SU-DHL-6 (cell line): ENCODE results near the gene APOE.

ENCODE experiments used
- EZH2phosphoT487 ChIP-seq: fragments of 200-600 bp; sonication (generic), shearing (Covaris generic); conservative IDR thresholded peaks from 2 replicates; pipeline ENCODE4 v1.6.1; 2018; ENCODE audit warnings: mild to moderate bottlenecking, antibody characterized with exemption, low read length, moderate library complexity, mixed read lengths
- TF ChIP-seq, protein P1 (sequence below): fragments of 200-600 bp; sonication (generic); IDR thresholded peaks from one replicate; pipeline ENCODE4 v1.5.1; 2017; ENCODE audit warnings: antibody characterized with exemption, mild to moderate bottlenecking, low read length, moderate library complexity; ENCODE audit not compliant: insufficient read depth, poor library complexity, severe bottlenecking

DNA sequence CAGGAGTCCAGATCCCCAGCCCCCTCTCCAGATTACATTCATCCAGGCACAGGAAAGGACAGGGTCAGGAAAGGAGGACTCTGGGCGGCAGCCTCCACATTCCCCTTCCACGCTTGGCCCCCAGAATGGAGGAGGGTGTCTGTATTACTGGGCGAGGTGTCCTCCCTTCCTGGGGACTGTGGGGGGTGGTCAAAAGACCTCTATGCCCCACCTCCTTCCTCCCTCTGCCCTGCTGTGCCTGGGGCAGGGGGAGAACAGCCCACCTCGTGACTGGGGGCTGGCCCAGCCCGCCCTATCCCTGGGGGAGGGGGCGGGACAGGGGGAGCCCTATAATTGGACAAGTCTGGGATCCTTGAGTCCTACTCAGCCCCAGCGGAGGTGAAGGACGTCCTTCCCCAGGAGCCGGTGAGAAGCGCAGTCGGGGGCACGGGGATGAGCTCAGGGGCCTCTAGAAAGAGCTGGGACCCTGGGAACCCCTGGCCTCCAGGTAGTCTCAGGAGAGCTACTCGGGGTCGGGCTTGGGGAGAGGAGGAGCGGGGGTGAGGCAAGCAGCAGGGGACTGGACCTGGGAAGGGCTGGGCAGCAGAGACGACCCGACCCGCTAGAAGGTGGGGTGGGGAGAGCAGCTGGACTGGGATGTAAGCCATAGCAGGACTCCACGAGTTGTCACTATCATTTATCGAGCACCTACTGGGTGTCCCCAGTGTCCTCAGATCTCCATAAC is at the start of gene APOE:
- TF ChIP-seq, protein P1, sequence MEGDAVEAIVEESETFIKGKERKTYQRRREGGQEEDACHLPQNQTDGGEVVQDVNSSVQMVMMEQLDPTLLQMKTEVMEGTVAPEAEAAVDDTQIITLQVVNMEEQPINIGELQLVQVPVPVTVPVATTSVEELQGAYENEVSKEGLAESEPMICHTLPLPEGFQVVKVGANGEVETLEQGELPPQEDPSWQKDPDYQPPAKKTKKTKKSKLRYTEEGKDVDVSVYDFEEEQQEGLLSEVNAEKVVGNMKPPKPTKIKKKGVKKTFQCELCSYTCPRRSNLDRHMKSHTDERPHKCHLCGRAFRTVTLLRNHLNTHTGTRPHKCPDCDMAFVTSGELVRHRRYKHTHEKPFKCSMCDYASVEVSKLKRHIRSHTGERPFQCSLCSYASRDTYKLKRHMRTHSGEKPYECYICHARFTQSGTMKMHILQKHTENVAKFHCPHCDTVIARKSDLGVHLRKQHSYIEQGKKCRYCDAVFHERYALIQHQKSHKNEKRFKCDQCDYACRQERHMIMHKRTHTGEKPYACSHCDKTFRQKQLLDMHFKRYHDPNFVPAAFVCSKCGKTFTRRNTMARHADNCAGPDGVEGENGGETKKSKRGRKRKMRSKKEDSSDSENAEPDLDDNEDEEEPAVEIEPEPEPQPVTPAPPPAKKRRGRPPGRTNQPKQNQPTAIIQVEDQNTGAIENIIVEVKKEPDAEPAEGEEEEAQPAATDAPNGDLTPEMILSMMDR: no peak
- no peak for TF ChIP-seq EZH2phosphoT487
